Activated naive CD8-positive, alpha-beta T cell treated with anti-CD3 and anti-CD28 coated beads for 36 hours (primary cell): ENCODE measurements around the gene CCL13. TPM values are rescaled to one million over a fixed set of nuclear protein-coding genes. Genes with fewer than 3 reads are reported as not detected.
"Not testable (repeated sequence)": the region's sequence is repeated elsewhere in the genome, so short reads cannot be mapped to it uniquely, and the experiment has no call there.

Experiments
- DNase-seq: peaks from one replicate; pipeline ENCODE4 v3.0.0; 2021
- H3K27ac Mint-ChIP-seq: one replicate; pipeline ENCODE4 v1.8.0; 2022; ENCODE audit warnings: mild to moderate bottlenecking, moderate library complexity, mixed read lengths
- H3K27me3 Mint-ChIP-seq: one replicate; pipeline ENCODE4 v1.8.0; 2022; ENCODE audit warnings: mild to moderate bottlenecking, mixed read lengths
- H3K36me3 Mint-ChIP-seq: one replicate; pipeline ENCODE4 v1.8.0; 2021; ENCODE audit warnings: mild to moderate bottlenecking, mixed read lengths
- H3K4me1 Mint-ChIP-seq: one replicate; pipeline ENCODE4 v1.8.0; 2021; ENCODE audit warnings: mixed read lengths
- H3K4me3 Mint-ChIP-seq: one replicate; pipeline ENCODE4 v1.8.0; 2022; ENCODE audit warnings: mild to moderate bottlenecking, moderate library complexity, mixed read lengths
- H3K9me3 Mint-ChIP-seq: one replicate; pipeline ENCODE4 v1.8.0; 2022; ENCODE audit warnings: mixed read lengths
- total RNA-seq, 2 experiments: library from RNA; stranded (reverse); gene quantifications; one replicate each; pipeline ENCODE4 v1.2.3, GENCODE V29; 2021

CCL13 gene
- not detected for total RNA-seq

- Mint-ChIP-seq H3K4me1 (peaks cover 2% of the 10 kb centered on the region), H3K36me3 (no peaks in the 10 kb centered on the region), H3K4me3 (no peak within 1 kb of the TSS), H3K27me3 (peaks cover 11% of the 10 kb centered on the region), H3K9me3 (peaks cover 2% of the 10 kb centered on the region), H3K27ac (no peak within 1 kb of the TSS)
- DNase-seq = no peak
These were observed at the start of gene CCL13 for GRCh38 chr17:34356194-34356593. TSS of gene CCL13 (plus strand) at chr17:34356480. CDS start at chr17:34356527, 47 bp downstream.

GRCh38 chr17:34307110-34307509 lies 49.2 kb upstream of the CCL13 start:
- H3K9me3 Mint-ChIP-seq = no peaks in the 10 kb centered on the region
- H3K36me3 Mint-ChIP-seq = no peaks in the 10 kb centered on the region
- DNase-seq = no peak
- H3K4me1 Mint-ChIP-seq = peaks cover 8% of the 10 kb centered on the region
- H3K27me3 Mint-ChIP-seq = peaks cover 6% of the 10 kb centered on the region
- no peak overlapping the region for H3K27ac Mint-ChIP-seq
- H3K4me3 Mint-ChIP-seq = no peak overlapping the region

- Mint-ChIP-seq H3K27ac (no peak overlapping the region), H3K9me3 (no peaks in the 10 kb centered on the region), H3K4me3 (no peak overlapping the region), H3K36me3 (no peaks in the 10 kb centered on the region), H3K27me3 (peaks cover 9% of the 10 kb centered on the region), H3K4me1 (peaks cover 8% of the 10 kb centered on the region)
- DNase-seq = no peak
These were observed 47.9 kb upstream of the CCL13 start for GRCh38 chr17:34308371-34308770.

- no peaks in the 10 kb centered on the region for H3K9me3 Mint-ChIP-seq
- H3K27me3 Mint-ChIP-seq = peaks cover 18% of the 10 kb centered on the region
- peaks cover 8% of the 10 kb centered on the region for H3K4me1 Mint-ChIP-seq
These were observed 45.0 kb upstream of the CCL13 start for GRCh38 chr17:34311291-34311690.

GRCh38 chr17:34312080-34312479 lies 44.2 kb upstream of the CCL13 start:
- Mint-ChIP-seq H3K27me3 (peaks cover 18% of the 10 kb centered on the region), H3K4me3 (no peak overlapping the region), H3K36me3 (no peaks in the 10 kb centered on the region), H3K9me3 (no peaks in the 10 kb centered on the region), H3K27ac (no peak overlapping the region), H3K4me1 (peaks cover 5% of the 10 kb centered on the region)
- DNase-seq = no peak

More at GRCh38 chr17:34311291-34311690, 45.0 kb upstream of the CCL13 start:
- H3K36me3 Mint-ChIP-seq = no peaks in the 10 kb centered on the region
- DNase-seq = no peak
- H3K4me3 Mint-ChIP-seq = no peak overlapping the region
- H3K27ac Mint-ChIP-seq = no peak overlapping the region

- no peak for DNase-seq
- no peak overlapping the region for H3K4me3 Mint-ChIP-seq
- H3K36me3 Mint-ChIP-seq = no peaks in the 10 kb centered on the region
- H3K4me1 Mint-ChIP-seq = no peaks in the 10 kb centered on the region
- H3K9me3 Mint-ChIP-seq = no peaks in the 10 kb centered on the region
- peaks cover 18% of the 10 kb centered on the region for H3K27me3 Mint-ChIP-seq
- H3K27ac Mint-ChIP-seq = no peak overlapping the region
These were observed 43.1 kb upstream of the CCL13 start for GRCh38 chr17:34313164-34313563.

GRCh38 chr17:34314279-34314678 lies 42.0 kb upstream of the CCL13 start:
- Mint-ChIP-seq H3K36me3 (no peaks in the 10 kb centered on the region), H3K27me3 (peaks cover 18% of the 10 kb centered on the region)
- DNase-seq = no peak

GRCh38 chr17:34318474-34318873 lies 37.8 kb upstream of the CCL13 start:
- no peaks in the 10 kb centered on the region for H3K9me3 Mint-ChIP-seq
- no peaks in the 10 kb centered on the region for H3K4me1 Mint-ChIP-seq
- no peaks in the 10 kb centered on the region for H3K36me3 Mint-ChIP-seq
- no peak overlapping the region for H3K27ac Mint-ChIP-seq
- no peak for DNase-seq
- peaks cover 9% of the 10 kb centered on the region for H3K27me3 Mint-ChIP-seq
- H3K4me3 Mint-ChIP-seq = no peak overlapping the region

More at GRCh38 chr17:34314279-34314678, 42.0 kb upstream of the CCL13 start:
- no peak overlapping the region for H3K27ac Mint-ChIP-seq
- H3K4me3 Mint-ChIP-seq = no peak overlapping the region
- no peaks in the 10 kb centered on the region for H3K9me3 Mint-ChIP-seq
- no peaks in the 10 kb centered on the region for H3K4me1 Mint-ChIP-seq

- Mint-ChIP-seq H3K36me3 (no peaks in the 10 kb centered on the region), H3K9me3 (peaks cover under 1% of the 10 kb centered on the region), H3K27me3 (peaks cover 9% of the 10 kb centered on the region), H3K4me1 (no peaks in the 10 kb centered on the region), H3K27ac (no peak within 1 kb of the TSS), H3K4me3 (no peak within 1 kb of the TSS)
- no peak for DNase-seq
These were observed 37.2 kb upstream of the CCL13 start, which contains the start of gene CCL8 for GRCh38 chr17:34319039-34319483. TSS of gene CCL8 (plus strand) at chr17:34319435. CDS start at chr17:34319502, 67 bp downstream.

GRCh38 chr17:34321964-34322363 lies 34.3 kb upstream of the CCL13 start:
- DNase-seq = no peak
- H3K9me3 Mint-ChIP-seq = peaks cover 6% of the 10 kb centered on the region
- H3K4me3 Mint-ChIP-seq = no peak overlapping the region
- H3K27me3 Mint-ChIP-seq = peaks cover 8% of the 10 kb centered on the region
- no peak overlapping the region for H3K27ac Mint-ChIP-seq
- no peaks in the 10 kb centered on the region for H3K36me3 Mint-ChIP-seq
- H3K4me1 Mint-ChIP-seq = no peaks in the 10 kb centered on the region

- not testable (repeated sequence) for H3K4me1 Mint-ChIP-seq, DNase-seq, H3K27ac Mint-ChIP-seq, H3K9me3 Mint-ChIP-seq, H3K36me3 Mint-ChIP-seq, H3K4me3 Mint-ChIP-seq
- peaks cover 27% of the 10 kb centered on the region for H3K27me3 Mint-ChIP-seq
These were observed 28.7 kb upstream of the CCL13 start for GRCh38 chr17:34327580-34327979.

- peaks cover 2% of the 10 kb centered on the region for H3K9me3 Mint-ChIP-seq
- H3K27me3 Mint-ChIP-seq = peaks cover 46% of the 10 kb centered on the region
- H3K4me1 Mint-ChIP-seq = no peaks in the 10 kb centered on the region
- no peak overlapping the region for H3K4me3 Mint-ChIP-seq
- no peaks in the 10 kb centered on the region for H3K36me3 Mint-ChIP-seq
- no peak overlapping the region for H3K27ac Mint-ChIP-seq
- no peak for DNase-seq
These were observed 18.6 kb upstream of the CCL13 start for GRCh38 chr17:34337701-34338100.

- H3K9me3 Mint-ChIP-seq = peaks cover 2% of the 10 kb centered on the region
- H3K36me3 Mint-ChIP-seq = no peaks in the 10 kb centered on the region
- H3K4me3 Mint-ChIP-seq = no peak overlapping the region
- peaks cover 54% of the 10 kb centered on the region for H3K27me3 Mint-ChIP-seq
- H3K4me1 Mint-ChIP-seq = no peaks in the 10 kb centered on the region
- DNase-seq = no peak
- H3K27ac Mint-ChIP-seq = no peak overlapping the region
These were observed 17.0 kb upstream of the CCL13 start for GRCh38 chr17:34339138-34339770.

GRCh38 chr17:34341916-34342315 lies 14.4 kb upstream of the CCL13 start:
- no peaks in the 10 kb centered on the region for H3K9me3 Mint-ChIP-seq
- no peaks in the 10 kb centered on the region for H3K4me1 Mint-ChIP-seq
- H3K27ac Mint-ChIP-seq = no peak overlapping the region
- peaks cover 49% of the 10 kb centered on the region for H3K27me3 Mint-ChIP-seq
- no peak for DNase-seq
- H3K36me3 Mint-ChIP-seq = no peaks in the 10 kb centered on the region
- no peak overlapping the region for H3K4me3 Mint-ChIP-seq

GRCh38 chr17:34347063-34347462 lies 9.2 kb upstream of the CCL13 start:
- Mint-ChIP-seq H3K27ac (no peak overlapping the region), H3K27me3 (peaks cover 24% of the 10 kb centered on the region), H3K4me1 (no peaks in the 10 kb centered on the region), H3K9me3 (no peaks in the 10 kb centered on the region), H3K36me3 (no peaks in the 10 kb centered on the region), H3K4me3 (no peak overlapping the region)
- DNase-seq = no peak

- H3K9me3 Mint-ChIP-seq = peaks cover 2% of the 10 kb centered on the region
- DNase-seq = no peak
- no peak overlapping the region for H3K27ac Mint-ChIP-seq
- no peaks in the 10 kb centered on the region for H3K36me3 Mint-ChIP-seq
- no peak overlapping the region for H3K4me3 Mint-ChIP-seq
- peaks cover 18% of the 10 kb centered on the region for H3K27me3 Mint-ChIP-seq
- no peaks in the 10 kb centered on the region for H3K4me1 Mint-ChIP-seq
These were observed 6.5 kb upstream of the CCL13 start for GRCh38 chr17:34349751-34350150.
